D721Med (cell line): ENCODE results near the gene INSRR.

ENCODE experiments used
- DNase-seq: peaks from one replicate; pipeline ENCODE4 v3.0.0; 2011; ENCODE audit warnings: low spot score; ENCODE audit not compliant: insufficient read length
- FAIRE-seq: peaks from 2 replicates; lab custom pipeline; 2011; peaks lifted over from hg19 to GRCh38; lab: Jason Lieb, UNC
- CTCF ChIP-seq: IDR thresholded peaks from 2 replicates; pipeline ENCODE4 v1.5.1; 2012; ENCODE audit warnings: mild to moderate bottlenecking, control low read depth; ENCODE audit not compliant: insufficient read depth; ENCODE audit errors: missing control alignments

The INSRR gene

DNA sequence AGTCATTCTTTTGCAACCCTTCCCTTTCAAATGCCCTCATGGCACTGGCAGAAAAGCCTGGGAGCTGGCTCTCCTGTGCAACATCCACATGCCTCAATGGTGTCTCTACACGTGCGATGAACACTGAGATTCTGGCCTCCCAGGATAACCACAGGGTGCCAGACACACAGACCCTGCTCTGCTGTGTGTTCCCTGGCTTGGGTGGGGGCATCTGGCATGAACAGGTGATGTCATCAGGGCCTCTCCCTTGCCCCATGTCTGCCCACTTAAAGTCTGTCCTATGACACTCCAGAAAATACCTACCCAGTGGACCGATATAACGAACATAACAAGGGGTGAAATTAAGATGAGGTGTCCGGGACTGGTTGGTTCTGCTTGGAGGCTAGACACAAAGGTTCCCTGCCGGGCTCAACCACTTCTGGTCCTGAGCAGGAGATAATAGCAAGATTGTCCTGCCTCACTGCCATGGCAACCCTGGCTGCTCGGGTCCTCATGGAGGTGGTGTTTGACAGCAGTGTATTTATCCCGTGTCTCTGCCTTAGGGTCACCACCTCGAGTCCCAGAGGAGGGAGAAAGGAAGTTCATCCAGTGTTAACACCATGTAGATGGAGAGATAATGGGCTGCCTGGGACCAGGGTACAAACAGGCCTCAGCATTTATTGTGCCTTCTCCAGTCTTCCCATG, 19.3 kb downstream of the INSRR start:
- DNase-seq (no peak), FAIRE-seq (no peak)
- no peak for TF ChIP-seq CTCF

DNA sequence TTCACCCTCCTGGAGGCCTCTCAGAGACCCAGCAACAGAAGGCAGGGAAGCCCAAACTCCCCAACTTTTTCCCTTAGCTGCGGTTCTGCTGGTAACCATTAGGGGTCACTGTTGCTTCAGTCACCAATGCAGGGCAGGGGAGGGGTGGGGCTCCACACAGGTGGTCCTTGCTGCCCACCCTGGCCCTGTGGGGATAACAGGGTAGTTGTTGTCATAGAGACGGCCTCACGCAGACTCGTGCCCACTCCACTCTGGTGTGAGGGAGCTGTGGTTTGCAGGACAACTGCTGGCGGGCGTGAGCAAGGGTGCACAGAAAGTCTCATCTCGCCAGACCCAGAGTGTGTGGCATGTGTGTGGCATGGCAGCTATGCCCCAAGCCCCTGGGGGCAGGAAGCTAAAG, 19.9 kb downstream of the INSRR start:
- TF ChIP-seq CTCF: peak; percentile 98
- FAIRE-seq (peak; percentile 58), DNase-seq (peak; percentile 68)

- no peak for TF ChIP-seq CTCF
- FAIRE-seq: no peak
- no peak for DNase-seq
These were observed 22.0 kb downstream of the INSRR start for GRCh38 chr1:156836892-156837291.

- no peak for FAIRE-seq
- DNase-seq: no peak
- no peak for TF ChIP-seq CTCF
These were observed 22.8 kb downstream of the INSRR start for GRCh38 chr1:156836041-156836654.

GRCh38 chr1:156834322-156834721, 24.6 kb downstream of the INSRR start:
- no peak for FAIRE-seq

DNA sequence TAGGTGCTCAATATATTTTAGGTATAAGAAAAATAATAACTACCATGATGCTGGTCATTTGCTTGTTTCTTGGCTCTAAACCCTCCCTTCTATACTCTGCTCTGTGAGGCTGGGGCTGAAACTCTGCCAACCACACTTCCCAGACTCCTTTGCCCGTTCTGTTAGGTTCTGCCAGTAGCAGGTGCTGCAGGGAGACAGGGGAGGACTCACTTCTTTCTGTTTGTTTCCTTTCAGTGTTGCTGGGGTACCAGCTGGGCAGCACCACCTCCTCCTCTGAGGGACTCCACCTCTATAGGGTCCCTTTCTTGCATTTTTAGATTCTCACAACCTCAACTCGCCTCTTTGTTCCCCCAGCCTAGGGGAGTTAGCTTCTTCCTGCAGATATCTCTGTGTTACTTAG, 25.3 kb downstream of the INSRR start:
- no peak for TF ChIP-seq CTCF
- no peak for FAIRE-seq
- DNase-seq: no peak

More at GRCh38 chr1:156834322-156834721, 24.6 kb downstream of the INSRR start:
- TF ChIP-seq CTCF: no peak
- no peak for DNase-seq

DNA sequence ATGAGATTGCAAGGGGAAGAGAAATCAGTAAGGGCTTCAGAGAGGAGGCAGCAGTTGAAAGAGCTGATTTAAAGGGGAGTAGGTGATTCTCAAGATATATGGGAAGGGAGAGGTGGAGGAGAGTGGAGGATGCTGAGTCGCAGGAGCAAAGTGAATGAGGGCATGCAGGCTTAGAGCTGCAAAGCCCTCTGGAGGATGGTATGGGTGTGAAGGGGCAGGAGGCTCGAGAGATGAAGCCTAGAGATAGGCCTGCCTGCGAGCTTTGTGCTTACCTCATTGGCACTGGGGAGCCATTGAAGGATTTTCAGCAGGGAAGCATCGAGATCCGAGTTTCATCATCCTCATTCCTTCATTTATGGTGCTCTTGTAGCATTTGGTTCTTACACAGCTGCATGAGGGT, 26.5 kb downstream of the INSRR start:
- TF ChIP-seq CTCF: no peak
- no peak for FAIRE-seq
- no peak for DNase-seq
